Measurements from ENCODE around the gene GPRC5B. TPM values are rescaled to one million over a fixed set of nuclear protein-coding genes. Genes with fewer than 3 reads are reported as not detected.

GPRC5B gene
- total RNA-seq, 4 donors from 2014 or later: 1.9 to 17.3 (median 5.1) TPM

GRCh38 chr16:19809121-19809635, 75.5 kb downstream of the GPRC5B start:
- TF ChIP-seq CTCF (IDR thresholded peaks at IDR 0.05) (no peak), EP300 (IDR thresholded peaks at IDR 0.05; ENCODE audit: low read depth) (no peak), POLR2A (IDR thresholded peaks at IDR 0.05) (no peak)
- in situ Hi-C loops (cut with MboI; ENCODE audit: low pct_ligation_motif_present in 1 of 4, low pct_unique_long_range_greater_than_20kb in 1 of 4, low sequenced_read_pairs in 3 of 4): no loop called here
- WGBS, 2 donors (ENCODE audit: low coverage in 1 of 2): 71 to 80% methylated on average over 2 to 4 of the region's 4 CpGs
- Histone ChIP-seq H3K4me3 (no peak overlapping the region), H3K9me3 (no peaks in the 10 kb centered on the region), H3K27me3 (no peaks in the 10 kb centered on the region), H3K4me1 (peaks cover 0 to 4% (median 0%) of the 10 kb centered on the region in 4 donors), H3K27ac (no peak overlapping the region), H3K36me3 (no peaks in the 10 kb centered on the region)
- intact Hi-C loops (cut with DNase I; ENCODE audit: low total_unique reads): no loop called here
- no peak for DNase-seq

- in situ Hi-C loops (cut with MboI; ENCODE audit: low pct_ligation_motif_present in 1 of 4, low pct_unique_long_range_greater_than_20kb in 1 of 4, low sequenced_read_pairs in 3 of 4): no loop called here
- no peak overlapping the region for H3K27ac ChIP-seq
Observed at GRCh38 chr16:19808061-19808641, 76.5 kb downstream of the GPRC5B start.

More at GRCh38 chr16:19808061-19808641, 76.5 kb downstream of the GPRC5B start:
- no peak for DNase-seq
- Histone ChIP-seq H3K4me3 (no peak overlapping the region), H3K9me3 (no peaks in the 10 kb centered on the region), H3K4me1 (peaks cover 0 to 5% (median 0%) of the 10 kb centered on the region in 4 donors), H3K27me3 (no peaks in the 10 kb centered on the region), H3K36me3 (no peaks in the 10 kb centered on the region)
- TF ChIP-seq POLR2AphosphoS5 (IDR thresholded peaks at IDR 0.05) (no peak), CTCF (IDR thresholded peaks at IDR 0.05) (no peak), EP300 (IDR thresholded peaks at IDR 0.05; ENCODE audit: low read depth) (no peak), POLR2A (IDR thresholded peaks at IDR 0.05) (no peak)
- 57 to 65% methylated on average over 3 to 5 of the region's 5 CpGs for WGBS, 2 donors (ENCODE audit: low coverage in 1 of 2)
- intact Hi-C loops (cut with DNase I; ENCODE audit: low total_unique reads): no loop called here

Small RNAs within 50 kb of the gene (small RNA-seq; reads per million reads assigned to genes)
- gene LARP7P2: 0 reads per million in 4 donors

Other genes with a start within 250 kb of the GPRC5B start
- gene KNOP1, start 166.6 kb downstream of the GPRC5B start, total RNA-seq: 10 to 100 TPM in 3 of 4 donors, 1 to 10 TPM in 1; 4.4 to 25.8 (median 12.7) TPM
- gene IQCK, start 166.6 kb downstream of the GPRC5B start, total RNA-seq: 10 to 100 TPM in 3 of 4 donors, 1 to 10 TPM in 1; 8.3 to 18.2 (median 12.7) TPM
- not detected for gene GPR139, start 189.0 kb upstream of the GPRC5B start, total RNA-seq

Data from transverse colon (tissue), 4 donors.